GM20431 (cell line): ENCODE data around the gene SNED1.

Experiments used
- in situ Hi-C: fragments of 300-500 bp; cut with MseI, MboI; formaldehyde crosslinking; loops from one replicate; pipeline ENCODE4 v1.15.0; 2020; ENCODE audit warnings: low sequenced_read_pairs; ENCODE audit not compliant: unreplicated experiment

Gene SNED1

DNA sequence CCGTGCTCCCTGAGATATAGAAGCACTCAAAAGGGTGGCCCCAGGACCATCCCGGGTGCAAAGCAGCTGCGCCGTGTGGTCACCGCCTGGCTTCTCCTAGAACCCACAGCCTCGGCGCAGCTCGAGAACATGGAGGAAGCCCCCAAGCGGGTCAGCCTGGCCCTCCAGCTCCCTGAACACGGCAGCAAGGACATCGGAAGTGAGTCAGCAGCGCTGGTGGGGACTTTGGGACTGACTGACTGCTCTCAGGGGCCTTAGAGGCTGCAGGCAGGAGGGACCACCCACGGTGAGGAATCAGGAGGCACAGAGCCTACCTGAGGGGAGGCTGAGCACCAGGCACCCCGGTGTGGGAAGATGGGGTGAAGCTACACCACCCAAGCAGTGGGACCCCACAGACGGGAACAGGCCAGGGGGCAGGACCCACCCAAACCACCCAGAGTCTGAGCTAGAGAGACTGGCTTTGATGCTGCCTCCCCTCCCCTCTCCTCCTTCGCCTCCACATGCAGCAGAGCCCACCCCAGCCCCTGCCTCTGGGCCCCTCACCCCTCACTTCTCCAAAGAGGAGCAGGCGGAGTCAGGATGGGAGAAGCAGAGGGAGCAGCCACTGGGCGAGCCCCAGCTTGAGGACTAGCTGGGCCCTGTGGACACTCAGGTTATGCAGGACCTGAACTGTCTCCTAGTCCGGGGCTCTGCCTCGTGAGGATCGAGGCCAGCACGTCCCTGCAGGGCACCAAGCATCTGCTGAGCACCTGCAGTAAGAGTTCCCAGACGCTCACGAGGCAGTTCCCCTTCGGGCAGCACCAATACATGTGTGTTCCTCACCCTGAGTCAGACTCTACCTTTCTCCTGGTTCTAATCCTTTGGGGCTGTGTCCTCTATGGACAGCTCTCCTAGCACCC is 75.0 kb downstream of the SNED1 start:
- in situ Hi-C loops: no loop called here

DNA sequence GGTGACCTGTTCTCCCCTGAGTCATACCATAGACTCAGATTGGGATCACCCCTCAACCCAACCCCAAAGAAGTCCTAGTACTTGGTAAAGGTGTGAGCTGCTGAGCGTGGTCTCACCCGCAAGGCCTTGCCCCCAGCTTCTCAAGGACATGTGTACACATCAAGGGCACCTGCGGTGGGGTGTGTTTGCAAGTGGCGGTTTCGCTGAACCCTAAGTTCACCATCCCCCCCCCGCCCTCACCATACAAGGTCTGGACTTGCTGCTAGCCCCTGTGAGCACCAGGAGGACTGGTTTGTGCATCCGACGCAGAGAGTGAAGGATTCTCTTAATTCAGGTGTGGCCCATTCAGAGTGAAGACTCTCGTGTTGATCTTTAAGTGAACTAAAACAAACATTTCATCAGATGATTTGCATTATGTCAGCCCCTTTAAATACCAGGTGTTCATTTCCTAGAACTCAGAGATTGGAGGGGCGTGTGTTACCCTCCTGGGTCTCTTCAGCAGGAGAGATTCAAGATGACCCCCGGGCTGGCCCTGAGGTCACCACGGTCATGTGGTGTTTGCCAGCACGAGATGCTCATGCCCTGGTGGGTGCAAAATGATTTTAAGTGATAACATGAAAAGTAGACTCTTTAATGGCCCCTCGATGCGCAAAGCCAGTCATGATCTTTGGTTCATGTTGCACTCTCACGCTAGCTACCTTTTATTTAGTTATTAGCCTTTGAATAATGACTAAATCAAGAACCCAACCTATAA is 75.8 kb downstream of the SNED1 start:
- in situ Hi-C loops: no loop called here

DNA sequence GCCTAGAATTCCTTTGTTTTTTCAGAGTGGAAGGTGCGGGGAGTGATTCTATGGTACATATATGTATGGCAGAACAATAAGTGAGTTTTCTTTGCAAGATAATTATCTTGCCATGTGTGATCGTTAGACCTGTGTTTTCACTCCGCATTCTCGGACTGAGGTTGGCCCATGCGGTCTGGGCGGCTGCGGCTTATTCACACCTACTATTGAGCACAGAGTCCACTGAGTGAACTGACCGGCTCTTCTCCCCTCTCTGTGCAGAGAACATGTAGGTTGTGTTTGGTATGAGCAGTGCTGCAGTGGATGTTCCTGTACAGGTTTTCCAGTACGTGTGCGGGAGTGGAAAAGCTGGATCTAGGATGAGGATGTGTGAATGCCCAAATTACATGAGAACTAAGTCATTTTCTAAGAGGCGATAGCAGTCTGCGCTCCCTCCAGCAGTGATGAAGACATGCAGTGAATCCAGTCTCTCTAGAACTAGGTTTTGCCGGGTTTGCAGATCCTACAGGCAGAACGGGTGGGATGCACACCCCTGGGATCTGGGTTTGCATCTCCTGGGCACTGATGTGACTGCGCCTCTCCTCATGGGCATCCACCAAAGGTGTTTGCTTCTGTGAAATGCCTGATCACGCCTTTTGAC is 76.6 kb downstream of the SNED1 start:
- in situ Hi-C loops: no loop called here

DNA sequence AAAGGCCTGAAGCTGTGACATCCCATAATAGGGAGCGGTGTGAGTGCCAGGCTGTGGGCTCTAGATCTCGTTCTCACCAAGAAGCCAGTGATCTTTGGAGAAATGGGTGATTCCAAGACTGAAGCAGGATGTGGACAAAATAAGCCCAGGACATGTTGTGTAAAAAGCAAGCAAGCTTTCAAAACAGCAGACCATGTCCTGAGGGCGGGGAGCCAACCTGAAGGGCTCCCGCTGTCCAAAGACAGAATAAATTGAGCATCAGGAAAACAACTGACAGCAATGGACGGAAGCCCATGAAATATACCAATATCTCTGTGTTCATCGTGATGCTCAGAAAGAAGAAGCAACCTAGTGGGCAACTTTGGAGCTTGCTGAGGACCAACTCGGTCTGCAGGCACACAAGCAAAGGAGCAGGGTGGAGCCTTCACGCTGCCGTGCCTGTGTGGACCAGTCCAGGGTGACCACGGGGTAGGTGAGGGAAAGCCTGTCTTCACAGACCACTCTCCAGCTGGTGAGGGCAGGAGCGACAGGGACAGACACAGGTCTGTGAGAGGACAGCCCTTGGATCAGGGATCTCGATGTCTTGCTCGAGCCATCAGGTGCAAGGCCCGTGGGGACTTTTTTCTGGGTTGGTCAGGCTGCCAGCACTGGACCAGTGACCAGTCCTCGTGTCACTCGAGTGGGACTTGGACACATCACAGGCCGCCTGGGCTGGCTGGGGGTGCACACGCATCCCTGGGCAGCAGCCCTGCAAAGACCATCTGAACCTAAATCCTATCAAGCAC is 82.2 kb downstream of the SNED1 start:
- in situ Hi-C loops: no loop called here

- in situ Hi-C loops: no loop called here
Observed at GRCh38 chr2:241081190-241081642, 82.8 kb downstream of the SNED1 start.

GRCh38 chr2:241081643-241082340 is 83.4 kb downstream of the SNED1 start:
- in situ Hi-C loops: no loop called here

- in situ Hi-C loops: no loop called here
Observed at GRCh38 chr2:241082341-241083090, 84.1 kb downstream of the SNED1 start.

GRCh38 chr2:241083091-241083415 is 84.6 kb downstream of the SNED1 start:
- in situ Hi-C loops: no loop called here

DNA sequence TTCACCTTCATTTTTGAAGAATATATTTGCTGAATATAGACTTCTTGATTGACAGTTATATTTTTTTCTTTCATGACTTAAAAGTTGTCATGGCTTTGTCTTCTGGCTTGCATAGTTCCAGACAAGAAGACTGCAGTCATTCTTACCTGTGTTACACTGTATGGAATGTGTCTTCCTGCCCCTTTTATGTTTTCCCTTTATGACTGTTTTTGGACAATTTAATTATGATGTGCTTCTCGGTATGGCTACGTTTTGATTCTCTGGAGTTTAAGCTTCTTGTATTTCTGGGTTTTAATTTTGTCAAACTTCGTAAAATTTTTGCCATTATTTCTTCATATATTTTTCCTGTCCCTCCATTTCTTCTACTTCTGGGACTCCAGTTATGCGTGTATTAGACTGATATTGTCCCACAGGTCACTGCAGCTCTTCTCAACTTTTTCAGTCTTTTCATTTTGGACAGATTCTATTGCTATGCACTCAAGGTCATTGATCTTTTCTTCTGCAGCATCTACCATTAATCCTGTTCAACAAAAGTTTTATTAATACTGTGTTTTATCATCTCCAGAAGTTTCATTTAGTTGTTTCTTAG is 86.5 kb downstream of the SNED1 start:
- in situ Hi-C loops: no loop called here

DNA sequence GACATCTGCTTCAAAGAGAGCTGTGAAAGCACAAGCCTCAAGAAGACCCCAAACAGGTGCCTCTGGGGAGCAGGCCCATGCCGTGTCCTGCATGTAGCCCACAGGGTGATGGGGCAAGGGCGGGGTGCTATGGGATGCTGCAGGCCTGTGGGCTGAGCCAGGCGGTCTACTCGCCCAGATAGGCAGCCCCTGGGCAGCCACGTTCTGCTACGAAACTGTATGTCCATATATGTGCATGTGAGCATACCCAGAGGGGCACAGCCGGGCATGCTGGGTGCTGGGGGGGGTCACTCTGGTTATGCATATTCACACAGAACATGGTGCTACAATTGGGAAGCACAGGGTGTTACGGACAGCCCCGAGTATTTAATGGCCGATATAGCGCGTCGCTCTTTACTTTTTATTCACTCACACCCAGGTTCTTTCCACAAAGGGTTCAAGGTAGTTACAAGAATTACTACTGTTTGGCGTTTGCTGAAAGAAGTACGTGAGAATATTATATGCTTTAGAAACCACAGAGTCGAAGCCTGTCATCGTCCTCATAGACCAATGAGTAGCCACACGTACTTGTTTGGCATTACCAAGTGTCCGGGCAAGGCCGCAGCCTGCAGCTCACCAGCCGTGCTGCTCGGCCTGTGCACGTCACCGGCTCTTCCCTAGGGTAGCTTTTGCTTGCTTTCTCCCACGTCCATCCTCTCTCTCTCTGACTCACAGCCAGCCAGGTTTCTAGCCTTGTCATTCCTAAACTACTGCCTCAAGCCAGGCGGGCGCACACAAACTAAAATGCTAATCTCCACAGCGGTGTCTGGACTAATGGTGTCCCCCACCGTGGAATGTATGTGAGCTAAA is 89.2 kb downstream of the SNED1 start:
- in situ Hi-C loops: no loop called here

DNA sequence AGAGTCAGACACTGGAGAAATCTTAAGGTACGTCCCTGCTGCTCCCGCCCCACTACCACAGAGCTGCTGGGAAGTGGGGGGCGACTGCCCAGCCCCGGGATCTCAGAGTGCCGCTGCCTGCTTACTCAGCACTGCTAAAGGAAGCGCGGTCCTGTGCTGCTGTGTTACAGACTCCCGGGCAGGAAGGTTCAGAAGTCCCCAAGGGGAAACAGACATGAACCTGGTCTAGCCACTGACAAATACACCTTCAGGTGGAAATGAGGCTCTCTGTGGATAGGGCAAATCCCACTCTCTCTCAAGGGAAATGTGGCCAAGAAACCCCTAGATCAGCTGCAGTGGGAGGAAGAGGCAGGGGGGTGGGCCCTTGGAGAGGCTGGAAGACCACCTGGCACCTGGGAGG is 90.0 kb downstream of the SNED1 start:
- in situ Hi-C loops: no loop called here

GRCh38 chr2:241088791-241089732 is 90.6 kb downstream of the SNED1 start:
- in situ Hi-C loops: no loop called here

GRCh38 chr2:241091201-241091600 is 92.8 kb downstream of the SNED1 start:
- in situ Hi-C loops: loop anchor here (10.0 kb wide), 1 partner anchor 54 kb away; the partner anchor contains the start of gene PASK

GRCh38 chr2:241091734-241092445 is 93.5 kb downstream of the SNED1 start:
- in situ Hi-C loops: loop anchor here (10.0 kb wide), 1 partner anchor 53 kb away; the partner anchor contains the start of gene PASK

GRCh38 chr2:241092677-241093076 is 94.3 kb downstream of the SNED1 start:
- in situ Hi-C loops: loop anchor here (10.0 kb wide), 1 partner anchor 52 kb away; the partner anchor contains the start of gene PASK
